ENCODE results near the gene SMIM30. TPM values are rescaled to one million over a fixed set of nuclear protein-coding genes. Genes with fewer than 3 reads are reported as not detected.
A peak's percentile ranks its signal among the peaks of the same experiment; 100 is the strongest.
"Not testable (repeated sequence)": the region's sequence is repeated elsewhere in the genome, so short reads cannot be mapped to it uniquely, and the experiment has no call there.

The SMIM30 gene
- total RNA-seq, 1 experiment from 2014 or later, result 55.8 TPM

GRCh38 chr7:113117374-113117774 lies 980 bp downstream of the SMIM30 start:
- intact Hi-C loops (cut with micrococcal nuclease); H3K9me3 ChIP-seq (ENCODE audit: control insufficient read depth in 1 of 2, insufficient read depth in 1 of 2, low read depth in 1 of 2, low read length in 2 of 2); CTCF ChIA-PET; H3K79me2 ChIP-seq (ENCODE audit: insufficient read depth, low read length); DNase-seq (ENCODE audit: low read depth, low spot score); ATAC-seq; H2AFZ ChIP-seq (ENCODE audit: low read depth, low read length, poor library complexity, severe bottlenecking); RAD21 ChIA-PET (ENCODE audit: low non-redundant PET in 1 of 2, low total read pairs in 2 of 2, uncharacterized antibody in 2 of 2, unreplicated experiment in 2 of 2); H3K27ac ChIP-seq (ENCODE audit: low read depth, low read length); H3K9me2 ChIP-seq (ENCODE audit: insufficient read depth); H3K36me3 ChIP-seq (ENCODE audit: control insufficient read depth in 1 of 2, insufficient read depth in 2 of 2, low read length in 2 of 2); BruUV-seq (replicated peaks); H4K20me1 ChIP-seq (ENCODE audit: insufficient read depth); H3K27me3 ChIP-seq (ENCODE audit: insufficient read depth, low read length): not testable (repeated sequence)
- POLR2A ChIA-PET, result interaction anchor here (0.6 to 0.7 kb wide), 2 partner anchors 17 to 237 kb away, joined by 4 read pairs; no protein-coding TSS in a partner anchor
- 0 out of 2 replicates have a peak, but pooled peaks have one; percentile 12 for TF ChIP-seq CEBPB (IDR thresholded peaks at IDR 0.05; ENCODE audit: low read depth)
- Histone ChIP-seq H3K4me3 (replicated peaks in 1 of 2; ENCODE audit: low read depth in 1 of 2, low read length in 2 of 2) (peak overlapping the region; percentile 79 to 83), H3K4me1 (ENCODE audit: control insufficient read depth in 1 of 2, insufficient read depth in 2 of 2, low read length in 2 of 2) (peaks cover 0 to 11% of the 10 kb centered on the region in 2 experiments; a peak in 2 of 4 replicates), H3K4me2 (ENCODE audit: low read length) (peak overlapping the region; percentile 73), H3K9ac (ENCODE audit: low read length) (peak overlapping the region; percentile 61)

DNA sequence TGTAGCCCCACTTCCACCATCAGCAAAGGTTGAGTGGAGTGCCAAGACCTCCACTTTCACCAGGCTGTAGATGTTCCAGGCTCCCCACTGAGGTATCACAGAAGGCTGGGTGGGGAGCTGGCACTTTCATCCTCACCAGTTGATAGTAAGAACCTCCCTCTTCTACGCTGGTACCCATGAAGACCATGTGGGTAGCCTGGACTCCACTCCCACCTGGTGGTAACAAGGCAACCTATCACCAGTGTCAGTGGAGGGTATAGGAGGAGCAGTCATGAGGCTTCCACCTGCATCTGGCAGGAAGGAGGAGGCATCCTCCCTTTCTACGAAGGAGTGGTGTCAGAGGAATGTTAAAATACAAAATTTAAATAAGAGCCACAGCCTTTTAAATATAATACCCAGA lies 4.4 kb downstream of the SMIM30 start:
- H3K9me3 ChIP-seq (ENCODE audit: control insufficient read depth in 1 of 2, insufficient read depth in 1 of 2, low read depth in 1 of 2, low read length in 2 of 2), result no peaks in the 10 kb centered on the region
- ChIA-PET CTCF (interaction anchor here (0.9 to 1.4 kb wide), 2 partner anchors 16 to 564 kb away, joined by 3 read pairs; no protein-coding TSS in a partner anchor), POLR2A (no interaction called here), RAD21 (ENCODE audit: low non-redundant PET in 1 of 2, low total read pairs in 2 of 2, uncharacterized antibody in 2 of 2, unreplicated experiment in 2 of 2) (no interaction called here)
- ATAC-seq, result no peak
- no peak overlapping the region for H3K4me2 ChIP-seq (ENCODE audit: low read length)
- no peak overlapping the region for H3K9ac ChIP-seq (ENCODE audit: low read length)
- H3K4me1 ChIP-seq (ENCODE audit: control insufficient read depth in 1 of 2, insufficient read depth in 2 of 2, low read length in 2 of 2), result peaks cover 0 to 9% of the 10 kb centered on the region in 2 experiments; a peak in 2 of 4 replicates
- peaks cover 8 to 9% of the 10 kb centered on the region in 2 experiments; a peak in 2 of 4 replicates for H3K36me3 ChIP-seq (ENCODE audit: control insufficient read depth in 1 of 2, insufficient read depth in 2 of 2, low read length in 2 of 2)
- no peak for DNase-seq (ENCODE audit: low read depth, low spot score)
- H4K20me1 ChIP-seq (ENCODE audit: insufficient read depth), result no peaks in the 10 kb centered on the region
- H3K79me2 ChIP-seq (ENCODE audit: insufficient read depth, low read length), result peaks cover 8% of the 10 kb centered on the region
- no peak overlapping the region for H3K27ac ChIP-seq (ENCODE audit: low read depth, low read length)
- H3K9me2 ChIP-seq (ENCODE audit: insufficient read depth), result no peaks in the 10 kb centered on the region
- no peak overlapping the region for H3K4me3 ChIP-seq (replicated peaks in 1 of 2; ENCODE audit: low read depth in 1 of 2, low read length in 2 of 2)
- TF ChIP-seq RAD21 (IDR thresholded peaks at IDR 0.05; ENCODE audit: low read depth) (peak; percentile 15; the same call in 1 of the 2 replicates), ELF1 (IDR thresholded peaks at IDR 0.05; ENCODE audit: borderline replicate concordance, low read depth) (no peak), CTCF (IDR thresholded peaks at IDR 0.05 in 2 of 3, conservative IDR thresholded peaks at IDR 0.05 in 1 of 3; ENCODE audit: borderline replicate concordance in 1 of 3, insufficient read depth in 1 of 3, low read depth in 2 of 3, low read length in 2 of 3) (peak in 2 of 3 experiments; percentile 5 to 19; a peak in 1 of 6 replicates), JUND (IDR thresholded peaks at IDR 0.05) (no peak)
- no peaks in the 10 kb centered on the region for H3K27me3 ChIP-seq (ENCODE audit: insufficient read depth, low read length)
- BruUV-seq (replicated peaks), result no TSS peak
- no peak overlapping the region for H2AFZ ChIP-seq (ENCODE audit: low read depth, low read length, poor library complexity, severe bottlenecking)
- intact Hi-C loops (cut with micrococcal nuclease), result no loop called here
